Stimulated activated CD4-positive, alpha-beta T cell treated with anti-CD3 and anti-CD28 coated beads, TNF-alpha, amount 100 ng/mL, for 1 hour (primary cell): Measurements from ENCODE around the gene JPH2.
"Not testable (repeated sequence)": the region's sequence is repeated elsewhere in the genome, so short reads cannot be mapped to it uniquely, and the experiment has no call there.

ENCODE experiments used
- DNase-seq, 3 donors: peaks; one replicate each; pipeline ENCODE4 v3.0.0-alpha.2; 2020; ENCODE audit warnings: low read depth in 3 of 3, low spot score in 1 of 3

The JPH2 gene

DNA sequence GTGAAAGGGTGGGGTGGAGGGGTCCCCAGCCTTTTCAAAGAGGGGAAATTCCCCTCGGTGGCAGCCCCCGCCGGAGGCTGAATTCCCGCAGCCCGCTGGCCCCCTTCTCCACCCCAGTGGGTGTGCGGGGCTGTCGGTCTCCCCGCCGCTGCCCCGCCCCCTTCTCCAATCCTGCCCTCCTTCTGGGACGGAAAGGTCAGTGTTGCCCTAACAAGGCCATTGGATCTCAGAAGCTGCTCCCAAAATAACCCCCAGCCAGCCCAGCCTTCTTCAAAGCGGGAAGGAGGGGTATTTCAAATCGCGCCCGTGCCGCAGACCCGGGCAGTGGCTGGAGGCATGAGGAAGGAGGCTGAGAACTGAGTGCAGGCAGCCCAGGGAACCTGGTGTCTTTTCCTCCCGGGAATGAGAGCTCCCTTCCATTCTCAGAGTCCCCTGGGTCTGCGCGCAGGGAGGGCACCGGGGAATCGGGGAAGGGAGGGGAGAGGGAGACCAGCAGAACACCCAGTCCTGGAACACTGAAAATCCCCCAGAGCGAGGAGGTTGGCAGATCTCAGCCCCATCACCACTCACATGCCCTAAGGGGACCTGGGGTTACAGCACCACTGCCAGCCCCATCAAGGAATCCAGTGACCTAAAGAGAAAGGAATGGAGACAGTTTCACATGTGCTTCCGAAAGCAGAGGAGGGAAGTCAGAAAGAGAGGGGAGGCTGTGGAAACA is at the start of gene JPH2:
TSS of gene JPH2 (minus strand) at position 135 of the 718 bp plus-strand sequence. CDS start 483 bp downstream, outside the sequence.
- no peak for DNase-seq

DNA sequence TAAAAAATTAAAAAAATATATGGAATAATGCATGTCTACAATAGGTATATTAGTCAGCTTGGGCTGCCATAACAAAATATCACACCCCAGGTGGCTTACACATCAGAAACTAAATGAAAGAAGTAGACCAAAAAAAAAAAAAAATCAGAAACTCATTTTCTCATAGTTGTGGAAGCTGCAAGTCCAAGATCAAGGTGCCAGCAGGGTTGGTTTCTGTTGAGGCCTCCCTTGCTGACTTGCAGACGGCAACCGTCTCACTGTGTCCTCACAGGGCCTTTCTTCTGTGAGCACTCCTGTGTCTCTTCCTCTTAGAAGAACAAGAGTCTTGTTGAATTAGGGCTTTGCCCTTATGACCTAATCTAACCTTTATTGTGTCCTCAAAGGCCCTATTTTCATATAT is 48.7 kb upstream of the JPH2 start:
- DNase-seq, result no peak

DNA sequence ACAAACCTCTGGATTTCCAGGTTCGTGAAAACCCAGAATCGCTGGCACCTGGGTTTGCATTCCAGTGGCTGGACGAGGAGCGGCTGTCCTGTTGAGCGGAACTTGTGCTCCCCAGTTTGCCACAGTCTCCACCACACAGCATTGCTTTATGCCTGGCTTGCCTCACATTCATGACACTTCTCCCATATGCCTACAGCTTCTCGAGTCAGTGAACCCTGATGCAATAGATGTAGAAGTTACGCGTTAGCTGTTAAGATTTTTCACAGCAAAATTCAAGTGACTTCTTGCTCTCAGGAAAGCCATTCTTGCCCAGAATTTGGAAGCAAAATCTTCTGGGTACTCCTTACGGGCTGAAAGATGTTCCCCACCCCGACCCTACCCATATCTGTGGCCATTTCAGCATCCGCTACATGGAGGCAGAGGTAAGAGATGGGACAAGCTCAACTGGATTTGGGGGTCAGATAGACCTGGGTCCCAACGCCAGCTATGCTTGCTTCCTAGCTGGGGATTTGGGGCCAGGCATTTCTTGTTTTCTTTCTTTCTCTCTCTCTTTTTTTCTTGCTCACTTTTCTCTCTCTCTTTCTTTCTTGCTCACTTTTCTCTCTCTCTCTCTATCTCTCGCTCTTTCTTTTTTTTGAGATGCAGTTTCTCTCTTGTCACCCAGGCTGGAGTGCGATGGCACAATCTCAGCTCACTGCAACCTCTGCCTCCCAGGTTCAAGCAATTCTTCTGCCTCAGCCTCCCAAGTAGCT is 47.8 kb upstream of the JPH2 start:
- DNase-seq, result no peak

DNA sequence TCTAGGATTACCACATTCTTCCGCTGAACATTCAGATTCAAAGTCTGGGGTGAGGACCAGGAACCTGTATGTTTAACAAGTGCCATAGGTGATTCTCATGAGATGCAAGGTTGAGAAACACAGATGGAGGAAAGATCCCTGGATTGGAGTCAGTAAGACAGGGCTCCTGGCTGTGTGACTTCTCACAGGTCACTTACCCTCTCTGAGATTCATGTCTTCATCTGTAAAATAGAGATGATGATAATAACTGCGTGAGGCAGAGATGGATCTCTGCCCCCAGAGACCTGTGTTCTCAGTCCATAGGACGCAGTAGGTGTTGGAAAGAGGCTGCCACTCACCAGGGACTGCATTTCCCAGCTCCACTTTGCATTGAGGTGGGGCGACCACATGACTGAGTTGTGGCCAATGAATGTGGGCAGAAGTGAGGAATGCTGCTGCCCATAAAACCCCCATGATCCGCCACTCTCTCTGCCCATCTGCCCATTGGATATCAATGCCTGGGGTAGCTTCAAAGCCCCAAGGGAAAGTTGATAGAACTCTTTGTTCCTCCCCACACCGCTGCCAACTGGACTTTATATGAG is 46.5 kb upstream of the JPH2 start:
- no peak for DNase-seq

DNA sequence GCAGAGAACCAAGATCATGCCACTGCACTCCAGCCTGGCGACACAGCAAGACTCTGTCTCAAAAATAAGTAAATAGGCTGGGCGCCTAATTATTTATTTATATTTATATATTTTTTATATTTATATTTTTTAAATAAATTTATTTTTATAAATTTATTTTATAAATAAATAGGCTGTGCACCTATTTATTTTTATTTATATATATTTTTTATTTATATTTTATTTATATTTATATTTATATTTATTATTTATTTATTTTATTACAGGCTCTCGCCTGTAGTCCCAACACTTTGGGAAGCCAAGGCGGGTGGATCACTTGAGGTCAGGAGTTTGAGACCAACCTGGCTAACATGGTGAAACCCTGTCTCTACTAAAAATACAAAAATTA is 45.5 kb upstream of the JPH2 start:
- DNase-seq, result not testable (repeated sequence)

DNA sequence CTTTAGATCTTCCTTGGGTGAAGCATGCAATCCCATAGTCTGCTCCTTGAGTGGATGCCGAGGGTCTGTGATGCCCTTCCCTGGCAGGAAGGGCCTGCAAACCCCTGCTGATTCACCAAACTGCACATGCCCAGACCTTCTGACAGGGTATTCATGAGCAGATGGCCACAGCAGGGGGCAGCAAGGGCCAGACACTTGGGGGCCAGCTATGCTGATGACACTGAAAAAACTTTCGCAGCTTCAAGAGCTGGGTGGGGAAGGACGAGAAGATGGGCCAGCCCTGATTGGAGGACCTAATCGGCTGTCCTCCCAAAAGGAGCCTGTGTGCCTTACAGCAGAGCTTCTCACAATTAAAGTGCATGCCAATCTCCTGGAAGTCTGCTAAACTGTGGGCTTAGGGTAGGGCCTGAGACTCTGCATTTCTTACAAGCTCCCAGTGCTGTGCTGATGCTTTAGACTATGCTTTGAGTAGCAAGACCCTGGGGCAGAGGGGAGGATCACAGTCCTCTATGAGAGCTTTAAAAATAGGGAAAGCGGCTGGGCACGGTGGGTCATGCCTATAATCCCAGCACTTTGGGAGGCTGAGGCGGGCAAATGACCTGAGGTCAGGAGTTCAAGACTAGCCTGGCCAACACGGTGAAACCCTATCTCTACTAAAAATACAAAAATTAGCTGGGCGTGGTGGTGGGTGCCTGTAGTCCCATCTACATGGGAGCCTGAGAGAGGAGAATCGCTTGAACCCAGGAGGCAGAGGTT is 44.9 kb upstream of the JPH2 start:
- DNase-seq, result no peak

DNA sequence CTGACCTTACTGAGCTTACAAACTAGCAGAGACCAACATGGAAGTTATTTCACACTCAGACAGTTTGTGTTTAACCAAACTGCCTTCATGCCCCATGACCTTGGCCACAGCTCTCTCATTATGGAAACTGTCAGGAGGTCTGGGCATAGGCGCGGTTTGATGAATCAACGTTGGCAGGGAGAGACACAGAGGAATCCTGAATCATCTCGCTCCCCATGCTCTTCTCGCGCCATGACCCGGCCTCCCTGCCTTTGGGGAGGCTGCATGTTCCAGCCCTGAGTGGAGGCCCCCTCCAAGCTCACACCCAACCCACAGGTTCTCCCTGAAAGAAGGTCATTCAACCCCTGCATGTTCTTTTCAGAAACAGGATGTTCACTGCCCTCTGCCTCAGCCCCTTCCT is 44.2 kb upstream of the JPH2 start:
- DNase-seq, result no peak

DNA sequence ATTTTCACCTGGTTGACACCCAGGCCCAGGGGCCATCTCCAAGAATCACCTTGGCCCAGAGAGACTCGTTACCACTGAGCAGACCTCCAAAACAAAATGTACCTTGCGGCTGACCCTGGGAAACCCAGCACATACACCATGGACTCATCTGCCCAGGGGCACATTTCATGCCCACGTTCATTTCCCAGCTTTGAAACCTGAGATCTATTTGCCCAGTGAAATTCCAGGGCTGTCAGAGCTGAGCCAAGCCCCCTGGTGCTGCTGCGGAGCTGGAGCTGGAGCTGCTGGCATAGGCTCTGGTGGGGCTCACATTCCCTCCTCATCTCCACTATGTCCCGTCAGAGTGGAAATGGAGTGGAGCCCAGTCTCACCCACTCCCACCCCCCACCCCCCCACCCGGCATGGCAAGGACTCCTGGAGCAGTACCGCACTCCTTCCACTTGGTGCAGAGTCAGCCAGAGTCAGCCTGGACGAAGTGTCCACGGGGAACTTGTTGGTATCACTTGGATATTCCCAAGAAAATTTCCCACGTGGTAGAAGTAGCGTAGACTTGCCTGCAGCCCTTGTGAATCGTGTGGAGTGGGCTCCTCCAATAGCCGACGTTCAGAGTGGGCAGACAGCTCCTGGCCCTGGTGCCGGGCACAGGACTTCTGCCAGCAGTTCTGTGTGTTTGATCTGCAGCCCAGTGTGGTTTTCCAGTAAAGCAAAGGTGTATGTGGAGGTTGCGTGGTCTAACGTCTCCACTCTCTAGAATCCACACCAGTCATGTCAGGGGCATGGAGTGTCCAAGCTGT is 41.7 kb upstream of the JPH2 start:
- DNase-seq, result no peak

DNA sequence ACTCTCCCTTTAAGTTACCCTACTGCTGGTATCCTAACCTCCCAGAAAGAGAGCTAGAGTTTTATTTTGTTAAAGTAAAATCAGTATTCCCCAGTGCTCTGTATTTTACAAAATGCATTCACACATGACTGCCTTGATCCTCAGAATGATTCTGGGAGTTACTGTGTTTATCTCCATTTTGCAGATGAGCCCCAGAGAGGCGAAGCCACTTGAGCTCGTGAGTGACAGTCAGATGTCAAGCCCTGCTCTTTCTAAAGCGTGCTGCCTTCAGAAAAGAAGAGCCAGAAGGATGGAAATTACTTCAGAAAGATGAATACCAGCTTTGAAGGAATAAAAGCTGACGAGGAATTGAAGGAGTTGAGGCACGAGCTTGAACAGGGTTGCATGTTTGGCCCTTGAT is 37.6 kb upstream of the JPH2 start:
- no peak for DNase-seq

DNA sequence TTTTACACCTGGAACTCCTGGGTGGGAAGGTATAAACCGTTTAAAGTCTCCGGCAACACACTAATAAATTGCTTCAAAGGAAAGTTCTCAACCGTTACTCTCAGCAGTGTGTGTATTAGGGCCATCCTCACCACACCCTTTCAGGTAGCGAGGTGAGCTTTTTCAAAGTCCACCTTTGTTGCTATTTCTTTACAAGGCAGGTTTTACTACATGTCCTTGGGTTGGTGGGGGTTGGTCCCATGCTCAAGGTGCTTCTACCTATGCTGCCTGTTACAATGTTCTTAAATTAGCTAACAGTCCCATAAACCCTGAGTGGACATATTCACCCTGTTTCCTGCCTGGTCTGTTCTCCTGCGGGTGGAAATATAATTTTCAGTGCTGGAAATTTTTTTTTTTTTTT is 36.7 kb upstream of the JPH2 start:
- no peak for DNase-seq

DNA sequence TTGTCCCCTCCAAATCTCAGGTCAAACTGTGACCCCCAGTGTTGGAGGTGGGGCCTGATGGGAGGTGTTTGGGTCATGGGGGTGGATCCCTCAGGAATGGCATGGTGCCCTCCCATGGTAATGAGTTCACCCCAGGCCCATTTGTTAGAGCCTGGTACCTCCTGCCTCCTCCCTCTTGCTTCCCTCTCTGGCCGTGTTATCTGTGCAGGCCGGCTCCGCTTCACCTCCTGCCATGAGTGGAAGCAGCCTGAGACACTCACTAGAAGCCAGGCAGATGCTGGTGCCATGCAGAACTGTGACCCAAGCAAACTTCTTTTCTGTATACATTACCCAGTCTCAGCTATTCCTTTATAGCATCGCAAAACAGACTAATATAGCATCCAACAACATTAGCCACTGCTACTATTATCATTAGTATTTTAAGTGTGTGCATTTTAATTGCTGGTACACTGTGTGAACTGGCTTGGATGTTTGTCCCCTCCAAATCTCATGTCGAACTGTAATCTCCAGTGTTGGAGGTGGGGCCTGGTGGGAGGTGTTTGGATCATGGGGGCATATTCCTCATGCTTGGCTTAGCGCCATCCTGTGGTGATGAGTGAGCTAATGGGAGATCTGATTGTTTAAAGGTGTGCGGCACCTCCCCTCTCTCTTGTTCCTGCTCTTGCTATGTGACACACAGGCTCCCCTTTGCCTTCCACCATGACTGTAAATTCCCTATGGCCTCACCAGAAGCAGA is 35.8 kb upstream of the JPH2 start:
- no peak for DNase-seq

DNA sequence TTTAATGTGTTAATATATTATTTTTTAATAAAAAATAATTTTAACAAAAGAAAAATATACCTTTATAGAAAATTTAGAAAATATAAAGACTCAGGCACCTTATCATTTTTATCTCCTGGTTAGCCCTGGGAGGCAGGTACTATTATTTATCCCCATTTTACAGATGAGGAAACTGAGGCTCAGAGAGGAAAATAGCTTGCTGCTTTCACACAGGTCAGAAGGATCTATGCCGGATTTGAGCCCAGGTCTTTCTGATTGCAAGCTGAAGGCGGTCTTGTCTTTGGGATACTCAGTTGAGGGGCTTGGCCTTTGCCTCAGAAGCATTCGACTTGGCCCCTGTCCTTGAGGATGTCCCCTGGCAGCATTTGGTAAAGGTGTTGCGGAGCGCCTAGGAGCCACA is 35.0 kb upstream of the JPH2 start:
- DNase-seq, result no peak

DNA sequence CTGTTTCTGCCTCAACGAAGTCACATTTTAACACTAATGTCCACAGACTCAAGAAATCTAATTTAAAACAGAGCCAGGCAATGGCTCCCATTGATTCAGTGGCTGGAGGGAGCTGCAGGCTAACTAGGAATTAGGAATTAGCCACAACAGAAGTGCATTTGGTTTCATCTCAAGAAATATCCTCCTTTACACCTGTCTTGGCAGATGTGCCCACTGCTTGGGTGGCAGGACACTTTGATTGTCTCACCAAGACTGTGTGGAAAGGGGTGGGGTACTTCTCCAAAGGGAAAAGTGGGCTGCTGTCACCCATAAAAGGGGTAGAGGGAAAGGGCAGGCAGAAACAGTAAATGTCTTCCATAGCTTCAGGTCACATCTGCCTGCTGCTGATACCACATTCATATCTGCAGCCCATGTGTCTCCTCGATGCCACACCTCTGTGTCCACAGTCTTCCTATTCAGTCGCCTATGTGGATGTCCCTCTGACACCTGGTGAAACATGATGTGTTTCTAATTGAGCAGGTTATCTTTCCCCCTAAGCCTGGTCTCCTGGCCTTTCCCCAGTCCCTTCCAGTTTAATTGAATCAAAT is 34.5 kb upstream of the JPH2 start:
- DNase-seq, result no peak

DNA sequence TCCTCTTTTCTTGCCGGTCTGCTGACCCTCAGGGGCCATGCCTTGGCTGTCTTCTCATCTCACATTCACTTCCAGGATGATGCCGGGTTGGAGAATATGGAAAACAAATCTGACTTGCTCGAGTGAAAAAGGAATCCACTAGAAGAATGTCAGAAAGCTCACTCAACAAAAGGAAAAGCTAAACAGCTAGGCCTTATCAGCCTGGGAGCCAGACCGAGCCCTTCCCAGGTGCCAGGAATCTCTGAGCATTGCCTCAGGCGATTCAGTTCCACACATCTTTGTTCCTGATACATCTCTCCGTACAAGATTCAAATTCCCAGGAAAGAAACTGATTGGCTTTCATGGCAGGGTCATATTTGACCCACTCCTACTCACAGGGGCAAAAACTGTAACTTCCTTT is 32.8 kb upstream of the JPH2 start:
- no peak for DNase-seq

DNA sequence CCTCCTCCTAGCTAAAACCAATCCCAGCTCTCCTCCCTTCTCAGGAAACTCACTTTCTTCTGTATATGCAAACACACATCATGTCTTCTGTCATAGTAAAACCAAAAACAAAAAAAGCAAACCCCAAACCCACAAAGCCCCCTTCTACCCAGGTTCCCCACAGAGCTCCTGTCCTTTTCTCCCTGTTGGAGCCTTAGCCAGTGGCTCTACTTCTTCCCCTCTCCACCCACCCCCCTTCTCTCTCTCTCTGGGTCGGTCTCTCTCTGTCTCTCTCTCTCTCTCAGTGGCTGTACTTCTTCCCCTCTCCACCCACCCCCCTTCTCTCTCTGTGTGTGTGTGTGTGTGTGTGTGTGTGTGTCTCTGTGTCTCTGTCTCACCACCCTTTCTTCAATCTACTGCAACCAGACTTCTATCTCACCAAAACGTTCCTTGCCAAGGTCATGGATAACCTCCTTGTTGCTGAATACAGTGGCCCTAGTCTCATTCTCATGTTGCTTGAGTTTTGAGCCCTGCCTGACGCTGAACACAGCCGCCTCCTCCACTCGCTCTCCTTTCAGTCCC is 32.3 kb upstream of the JPH2 start:
- DNase-seq, result no peak

DNA sequence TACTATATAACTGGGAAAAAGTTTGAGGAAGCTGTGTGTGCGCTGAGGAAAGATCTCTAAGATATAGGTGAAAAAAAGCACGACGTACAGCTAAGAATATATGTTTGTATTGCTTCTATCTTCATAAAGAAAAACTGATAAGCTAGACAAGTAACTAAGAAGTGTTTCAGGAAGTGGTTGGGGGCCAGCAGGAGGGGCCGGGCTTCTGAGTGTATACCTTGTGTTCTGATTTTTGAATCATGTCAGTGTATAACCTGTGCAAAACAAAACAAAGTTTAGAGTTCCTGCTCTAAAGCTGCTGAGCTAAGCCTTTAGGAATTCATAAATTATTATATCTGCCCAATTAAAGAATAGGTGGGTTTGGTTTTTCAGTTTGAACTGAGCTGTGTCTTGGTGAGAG is 31.5 kb upstream of the JPH2 start:
- DNase-seq, result no peak

DNA sequence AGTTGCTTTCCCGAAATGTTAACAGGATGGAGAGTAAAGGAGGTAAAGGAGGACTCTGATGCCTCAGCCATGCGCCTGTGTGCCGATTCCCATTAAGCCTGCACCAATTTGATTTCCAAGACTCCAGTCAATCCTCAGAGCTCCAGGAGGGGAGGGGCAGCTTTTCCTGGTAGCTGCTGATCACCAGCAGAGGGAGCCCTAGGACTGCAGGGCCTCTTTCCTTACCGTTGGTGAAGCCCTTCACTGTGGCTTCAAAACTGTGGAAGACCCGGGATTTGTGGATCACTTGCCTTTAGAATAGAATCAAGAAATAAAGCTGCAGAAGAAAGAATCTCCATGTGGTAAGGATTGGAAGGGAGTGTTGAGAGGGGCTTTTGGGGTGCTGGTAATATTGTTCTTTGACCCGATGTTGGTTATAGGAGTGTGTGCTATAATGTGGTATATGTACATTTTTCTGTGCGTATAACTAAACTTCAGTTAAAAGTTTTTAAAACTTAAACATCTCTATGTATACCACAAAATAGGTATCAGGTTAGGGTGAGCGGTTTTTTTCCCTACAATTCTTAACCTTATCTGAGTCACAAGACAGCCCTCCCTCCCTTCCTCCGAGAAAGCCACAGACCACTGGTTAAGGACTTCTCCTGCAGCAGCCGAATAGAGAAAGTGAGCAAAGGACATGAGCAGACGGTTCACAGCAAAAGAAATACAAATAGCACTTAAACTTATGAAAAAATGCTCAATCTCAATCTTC is 30.5 kb upstream of the JPH2 start:
- peak in 2 of 3 donors; percentile 35 to 37 for DNase-seq

DNA sequence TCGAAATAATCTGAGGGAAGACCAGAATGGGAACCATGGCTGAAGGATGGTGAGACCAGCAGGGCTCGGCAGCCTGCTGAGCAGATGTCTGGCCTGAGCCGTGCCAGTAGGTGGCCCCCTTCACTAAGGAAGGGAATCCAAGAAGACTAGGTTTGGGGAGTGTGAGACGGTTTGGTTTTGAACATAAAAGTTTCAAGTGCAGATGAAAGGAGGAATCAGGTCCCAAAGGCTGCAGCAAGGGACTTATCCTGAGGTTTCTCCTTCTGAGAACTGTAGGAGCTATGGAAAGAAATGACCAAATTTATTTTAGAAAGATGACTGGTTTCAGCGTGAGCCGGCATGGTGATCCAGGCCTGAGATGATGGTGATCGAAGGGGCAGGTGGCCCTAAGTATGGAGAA is 28.1 kb upstream of the JPH2 start:
- DNase-seq, result peak; percentile 38 to 52 (median 51)

DNA sequence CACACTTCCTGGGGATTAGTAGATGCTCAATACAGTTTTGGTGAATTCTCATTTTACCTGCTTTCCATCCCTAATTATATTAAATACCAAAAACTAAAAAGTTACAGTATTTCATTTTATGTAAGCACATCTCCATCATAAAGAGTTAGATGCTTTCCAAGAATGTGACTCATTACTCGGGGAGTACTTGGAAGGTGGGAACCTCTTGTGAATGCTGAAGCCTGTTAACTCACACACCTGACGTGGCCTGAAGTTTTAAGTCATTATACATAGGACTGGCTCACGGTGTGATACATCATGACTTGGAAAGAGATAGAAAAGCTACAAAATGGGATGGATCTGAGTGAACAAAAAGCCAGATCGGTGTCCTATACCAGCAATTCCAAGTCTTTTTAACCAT is 25.8 kb upstream of the JPH2 start:
- DNase-seq, result no peak
